ENCODE data around the gene SCG3.
A peak's percentile ranks its signal among the peaks of the same experiment; 100 is the strongest.

The SCG3 gene

DNA sequence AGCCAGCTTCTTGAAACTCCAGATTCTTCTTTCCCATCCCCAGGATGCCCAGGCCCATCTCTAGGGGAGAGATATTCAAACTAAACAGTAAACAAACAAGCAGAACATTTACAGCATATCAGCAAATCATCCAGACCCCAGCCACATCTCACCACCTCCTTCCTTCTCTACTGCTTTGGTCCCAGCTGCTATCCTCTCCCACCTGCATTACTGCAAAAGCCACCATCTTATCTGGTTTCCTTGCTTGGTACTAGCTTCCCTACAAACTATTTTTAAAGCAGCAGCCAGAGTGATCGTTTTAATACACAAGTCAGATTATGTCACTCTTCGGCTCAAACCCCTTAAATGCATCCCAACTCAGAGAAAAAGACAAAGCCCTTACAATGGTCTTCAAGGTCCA is 51.3 kb downstream of the SCG3 start:
- TF ChIP-seq, protein P1, sequence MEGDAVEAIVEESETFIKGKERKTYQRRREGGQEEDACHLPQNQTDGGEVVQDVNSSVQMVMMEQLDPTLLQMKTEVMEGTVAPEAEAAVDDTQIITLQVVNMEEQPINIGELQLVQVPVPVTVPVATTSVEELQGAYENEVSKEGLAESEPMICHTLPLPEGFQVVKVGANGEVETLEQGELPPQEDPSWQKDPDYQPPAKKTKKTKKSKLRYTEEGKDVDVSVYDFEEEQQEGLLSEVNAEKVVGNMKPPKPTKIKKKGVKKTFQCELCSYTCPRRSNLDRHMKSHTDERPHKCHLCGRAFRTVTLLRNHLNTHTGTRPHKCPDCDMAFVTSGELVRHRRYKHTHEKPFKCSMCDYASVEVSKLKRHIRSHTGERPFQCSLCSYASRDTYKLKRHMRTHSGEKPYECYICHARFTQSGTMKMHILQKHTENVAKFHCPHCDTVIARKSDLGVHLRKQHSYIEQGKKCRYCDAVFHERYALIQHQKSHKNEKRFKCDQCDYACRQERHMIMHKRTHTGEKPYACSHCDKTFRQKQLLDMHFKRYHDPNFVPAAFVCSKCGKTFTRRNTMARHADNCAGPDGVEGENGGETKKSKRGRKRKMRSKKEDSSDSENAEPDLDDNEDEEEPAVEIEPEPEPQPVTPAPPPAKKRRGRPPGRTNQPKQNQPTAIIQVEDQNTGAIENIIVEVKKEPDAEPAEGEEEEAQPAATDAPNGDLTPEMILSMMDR (IDR thresholded peaks at IDR 0.05; ENCODE audit: low read depth, low read length, missing control alignments), result no peak
- in situ Hi-C loops (cut with HindIII; ENCODE audit: low sequenced_read_pairs), result no loop called here
- no peak for DNase-seq (ENCODE audit: low read depth)
- H3K4me3 ChIP-seq (ENCODE audit: low read depth, low read length), result no peak overlapping the region

DNA sequence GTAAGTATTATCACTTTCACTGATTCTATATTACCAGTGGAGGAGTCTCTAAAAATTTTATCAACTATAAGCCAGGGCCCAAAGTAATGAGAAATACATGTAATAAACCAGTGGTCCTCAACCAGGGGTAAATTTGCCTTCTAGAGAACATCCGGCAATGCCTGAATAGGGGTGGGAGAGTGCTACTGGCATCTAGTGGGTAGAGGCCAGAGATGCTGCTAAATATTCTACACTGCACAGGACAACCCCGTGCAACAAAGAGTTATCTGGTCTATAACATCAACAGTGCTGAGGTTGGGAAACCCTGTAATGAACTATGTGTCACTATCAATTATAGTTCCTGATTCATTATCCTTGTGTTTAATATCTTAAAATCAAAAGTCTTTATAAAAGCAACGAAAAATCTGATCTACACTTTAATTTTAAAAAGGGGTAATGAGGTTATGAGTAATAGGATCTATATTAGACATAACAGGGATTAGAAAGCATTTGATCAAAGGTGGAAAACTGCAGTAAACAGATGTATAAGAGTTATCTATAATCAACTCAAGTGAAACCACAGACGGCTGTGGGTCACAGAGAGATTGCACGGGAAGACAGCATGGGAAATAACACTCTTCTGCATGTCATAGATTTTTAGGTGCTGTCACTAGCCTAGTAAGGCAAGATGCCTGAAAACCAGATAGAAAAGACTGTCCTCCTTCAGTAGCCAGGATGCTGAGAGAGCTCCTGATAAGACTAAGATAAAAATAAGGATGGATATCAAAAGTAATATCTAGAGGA is 54.1 kb downstream of the SCG3 start:
- H3K4me3 ChIP-seq (ENCODE audit: low read depth, low read length), result no peak overlapping the region
- no peak for DNase-seq (ENCODE audit: low read depth)
- TF ChIP-seq, protein P1 (IDR thresholded peaks at IDR 0.05; ENCODE audit: low read depth, low read length, missing control alignments), result no peak
- in situ Hi-C loops (cut with HindIII; ENCODE audit: low sequenced_read_pairs), result no loop called here

DNA sequence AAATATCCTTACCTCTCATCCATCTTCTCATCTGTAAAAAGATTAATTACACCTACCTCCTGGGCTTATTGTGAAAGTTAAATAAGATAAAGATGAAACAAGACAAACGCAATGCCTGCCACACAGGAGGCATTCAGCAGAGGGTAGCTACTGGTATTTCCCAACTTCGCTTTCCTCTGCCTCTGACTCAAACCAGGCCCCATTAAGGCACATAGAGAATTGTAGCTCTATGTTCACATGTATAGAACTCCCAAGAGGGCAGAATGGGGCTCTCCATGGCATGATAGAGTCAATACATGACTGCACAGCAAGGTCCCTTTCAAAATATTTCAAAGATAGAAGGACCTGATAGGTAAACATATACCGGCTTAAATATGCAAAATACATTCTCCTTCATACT is 54.8 kb downstream of the SCG3 start:
- no peak for DNase-seq (ENCODE audit: low read depth)
- no peak overlapping the region for H3K4me3 ChIP-seq (ENCODE audit: low read depth, low read length)
- in situ Hi-C loops (cut with HindIII; ENCODE audit: low sequenced_read_pairs), result no loop called here
- TF ChIP-seq, protein P1 (IDR thresholded peaks at IDR 0.05; ENCODE audit: low read depth, low read length, missing control alignments), result no peak

DNA sequence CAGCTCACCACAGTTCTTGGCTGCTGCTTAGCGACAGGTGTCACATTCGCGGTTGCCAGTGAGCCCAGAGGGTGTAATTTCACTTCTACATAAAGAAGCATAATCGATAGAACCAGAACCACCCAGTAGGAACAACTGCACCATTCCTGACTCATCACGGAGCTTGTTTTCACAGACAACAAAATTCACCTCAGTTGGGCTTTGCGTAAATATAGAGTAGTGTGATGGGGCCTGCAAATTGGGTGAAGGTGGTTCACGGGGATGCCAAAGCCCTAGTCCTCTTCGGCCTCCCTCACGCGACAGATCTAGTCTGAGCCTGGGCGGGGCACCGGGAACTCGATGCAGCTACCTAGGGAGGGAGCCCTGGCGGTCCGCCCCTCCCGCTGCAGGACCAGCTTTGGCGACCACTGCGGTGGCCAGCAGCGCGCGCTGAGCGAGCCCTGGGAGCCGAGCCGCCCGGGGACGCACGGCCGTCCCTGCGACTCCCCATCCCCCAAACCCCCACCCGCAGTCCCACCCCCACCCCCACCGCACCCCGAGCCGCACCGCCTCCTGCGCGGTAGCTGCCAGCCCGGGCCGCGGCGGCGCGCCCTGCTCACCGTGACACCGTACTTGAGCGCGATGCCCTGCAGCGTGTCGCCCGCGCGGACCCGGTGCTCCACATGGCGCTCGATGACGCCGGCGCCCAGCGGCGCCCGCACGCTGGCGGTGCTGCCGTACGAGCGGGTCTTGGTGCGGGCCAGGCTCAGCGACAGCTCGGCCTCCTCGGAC is 55.6 kb downstream of the SCG3 start:
- DNase-seq (ENCODE audit: low read depth), result no peak
- H3K4me3 ChIP-seq (ENCODE audit: low read depth, low read length), result peak overlapping the region; percentile 51
- in situ Hi-C loops (cut with HindIII; ENCODE audit: low sequenced_read_pairs), result no loop called here
- TF ChIP-seq, protein P1 (IDR thresholded peaks at IDR 0.05; ENCODE audit: low read depth, low read length, missing control alignments), result no peak

DNA sequence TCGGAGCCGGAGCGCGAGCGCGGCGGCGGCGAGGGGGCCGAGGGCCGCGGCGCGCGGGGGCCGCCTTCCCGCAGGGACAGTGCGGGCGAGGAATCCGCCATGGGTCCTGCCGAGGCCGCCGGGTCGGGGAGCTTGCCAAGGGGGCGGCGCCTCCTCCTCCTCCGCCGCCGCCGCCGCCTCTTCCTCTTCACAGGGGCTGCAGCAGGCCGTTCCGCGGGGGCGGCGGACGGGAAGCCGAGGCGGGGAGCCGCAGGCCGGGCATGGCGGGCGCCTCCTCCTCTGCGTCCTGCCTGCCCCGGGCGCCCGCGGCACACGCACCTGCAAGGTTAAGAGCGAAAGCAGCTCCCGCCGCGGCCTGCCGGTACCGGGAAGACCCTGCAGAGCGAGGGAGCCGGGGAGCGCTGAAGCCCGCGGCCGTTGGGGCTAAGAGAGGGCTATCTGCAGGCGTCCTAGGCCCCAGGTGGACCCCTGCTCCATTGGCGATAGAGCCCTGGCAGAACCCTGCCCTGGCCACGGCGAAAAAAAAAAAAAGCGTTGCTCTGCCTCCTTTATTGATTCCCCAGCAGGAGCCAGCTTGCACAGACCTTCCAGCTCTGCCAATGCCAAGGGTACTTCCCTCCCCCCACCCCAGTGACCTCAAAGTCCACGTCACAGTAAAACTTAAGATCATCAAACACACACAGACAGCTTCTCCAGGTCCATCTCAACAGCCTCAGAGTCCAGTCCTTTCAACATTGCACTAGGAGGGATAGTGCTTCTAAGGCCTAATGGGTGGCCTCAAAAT is 56.4 kb downstream of the SCG3 start, which contains the start of gene LYSMD2:
TSS of gene LYSMD2 (minus strand) at position 134 of the 784 bp plus-strand sequence. CDS start at position 101, 33 bp downstream.
- in situ Hi-C loops (cut with HindIII; ENCODE audit: low sequenced_read_pairs), result no loop called here
- H3K4me3 ChIP-seq (ENCODE audit: low read depth, low read length), result peak within 1 kb of the TSS; percentile 51
- TF ChIP-seq, protein P1 (IDR thresholded peaks at IDR 0.05; ENCODE audit: low read depth, low read length, missing control alignments), result no peak
- DNase-seq (ENCODE audit: low read depth), result no peak

DNA sequence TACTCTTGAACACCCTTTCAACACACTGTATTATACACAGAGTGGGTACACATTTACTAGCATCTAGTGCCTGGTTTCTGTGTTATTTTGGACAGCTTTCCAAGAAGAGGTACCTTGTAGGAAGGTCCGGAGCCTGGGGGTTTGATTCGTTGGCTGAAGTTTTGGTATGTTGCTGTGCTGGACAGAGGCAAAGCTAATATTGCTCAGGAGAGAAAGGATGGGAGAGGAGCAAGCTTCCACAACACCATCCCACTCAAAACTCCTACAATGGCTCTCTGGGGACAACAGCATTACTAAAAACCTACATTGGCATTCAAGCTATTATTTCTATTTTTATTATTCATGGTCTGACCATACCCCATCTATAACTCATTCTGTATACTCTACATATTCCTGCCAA is 57.2 kb downstream of the SCG3 start:
- no peak for DNase-seq (ENCODE audit: low read depth)
- H3K4me3 ChIP-seq (ENCODE audit: low read depth, low read length), result no peak overlapping the region
- in situ Hi-C loops (cut with HindIII; ENCODE audit: low sequenced_read_pairs), result no loop called here
- TF ChIP-seq, protein P1 (IDR thresholded peaks at IDR 0.05; ENCODE audit: low read depth, low read length, missing control alignments), result no peak

All from astrocyte of the cerebellum (primary cell).